OCI-LY7 (cell line): Measurements from ENCODE around the gene NAV2. TPM values are rescaled to one million over a fixed set of nuclear protein-coding genes. Genes with fewer than 3 reads are reported as not detected.

Source experiments
- BruUV-seq: library from RNA; stranded (reverse); fragments of 400-500 nt; replicated peaks from 2 replicates; lab custom pipeline; 2021; lab: Mats Ljungman, UMichigan
- CTCF ChIA-PET: fragments of 300-600 bp; sonication (Branson Sonifier 250); formaldehyde crosslinking; loops from one replicate; lab custom pipeline; 2022; ENCODE audit warnings: antibody characterized with exemption; ENCODE audit not compliant: unreplicated experiment; lab: Charles Lee
- POLR2A ChIA-PET: fragments of 300-600 bp; sonication (Branson Sonifier 250); formaldehyde crosslinking; loops from one replicate; lab custom pipeline; 2022; ENCODE audit warnings: antibody characterized with exemption; lab: Charles Lee
- DNase-seq: peaks from one replicate; pipeline ENCODE4 v3.0.0-alpha.2; 2015; ENCODE audit warnings: low spot score
- H2AFZ ChIP-seq: fragments of 200-600 bp; sonication (generic), shearing (Covaris generic); 2 replicates; pipeline ENCODE4 v1.6.1; 2014; ENCODE audit warnings: mild to moderate bottlenecking, antibody characterized with exemption, low read length, moderate library complexity
- H3K27ac ChIP-seq: fragments of 200-600 bp; sonication (generic); 2 replicates; pipeline ENCODE4 v1.5.1; 2014; ENCODE audit warnings: mixed run types, low read depth, mild to moderate bottlenecking, moderate library complexity, low read length, inconsistent platforms; ENCODE audit not compliant: poor library complexity, severe bottlenecking
- H3K36me3 ChIP-seq: fragments of 200-600 bp; sonication (generic); 2 replicates; pipeline ENCODE4 v1.6.1; 2014; ENCODE audit warnings: mild to moderate bottlenecking, antibody characterized with exemption, low read length, moderate library complexity, mixed read lengths; ENCODE audit not compliant: insufficient read depth
- H3K4me1 ChIP-seq: fragments of 200-600 bp; sonication (generic); 2 replicates; pipeline ENCODE4 v1.5.1; 2014; ENCODE audit warnings: mild to moderate bottlenecking, low read length; ENCODE audit not compliant: insufficient read depth, poor library complexity, severe bottlenecking
- H3K4me2 ChIP-seq: fragments of 200-600 bp; sonication (generic); 2 replicates; pipeline ENCODE4 v1.6.1; 2014; ENCODE audit warnings: mild to moderate bottlenecking, low read length
- H3K4me3 ChIP-seq: fragments of 200-600 bp; sonication (generic); 2 replicates; pipeline ENCODE4 v1.5.1; 2014; ENCODE audit warnings: mild to moderate bottlenecking, low read depth, low read length; ENCODE audit not compliant: poor library complexity, severe bottlenecking
- H3K79me2 ChIP-seq: fragments of 200-600 bp; sonication (generic); 2 replicates; pipeline ENCODE4 v1.6.1; 2016; ENCODE audit warnings: low read depth, mild to moderate bottlenecking, low read length, moderate library complexity, mixed read lengths; ENCODE audit not compliant: insufficient read depth
- H3K9me2 ChIP-seq: fragments of 200-600 bp; sonication (generic); 2 replicates; pipeline ENCODE4 v1.6.1; 2016; ENCODE audit warnings: mild to moderate bottlenecking, low read length, mixed read lengths; ENCODE audit not compliant: insufficient read depth
- H3K9me3 ChIP-seq: fragments of 200-600 bp; sonication (generic); 2 replicates; pipeline ENCODE4 v1.6.1; 2014; ENCODE audit warnings: mild to moderate bottlenecking, mixed run types, low read length, mixed read lengths
- H4K20me1 ChIP-seq: fragments of 200-600 bp; sonication (generic); 2 replicates; pipeline ENCODE4 v1.6.1; 2014; ENCODE audit warnings: mild to moderate bottlenecking, antibody characterized with exemption, low read length, moderate library complexity, mixed read lengths; ENCODE audit not compliant: insufficient read depth
- CTCF ChIP-seq: fragments of 200-600 bp; sonication (generic); conservative IDR thresholded peaks from 2 replicates; pipeline ENCODE4 v1.5.1; 2014; ENCODE audit warnings: mild to moderate bottlenecking, antibody characterized with exemption, low read length, moderate library complexity, mixed read lengths
- EZH2phosphoT487 ChIP-seq: fragments of 200-600 bp; sonication (generic); IDR thresholded peaks from 2 replicates; pipeline ENCODE4 v1.6.1; 2018; ENCODE audit warnings: low read depth, borderline replicate concordance, mild to moderate bottlenecking, mixed run types, antibody characterized with exemption, low read length, moderate library complexity, mixed read lengths
- intact Hi-C: fragments of 100-400 bp; cut with micrococcal nuclease; formaldehyde crosslinking; loops from one replicate; pipeline ENCODE4 v1.10.0; 2022; ENCODE audit not compliant: unreplicated experiment
- total RNA-seq, 2 experiments: library from RNA; depleted of rRNA in 1 of 2; stranded (reverse); fragments of >200 nt in 1 of 2; shearing (Covaris generic) in 1 of 2; gene quantifications; 2 replicates each; pipeline ENCODE4 v1.2.3, GENCODE V29; 2014 to 2022

NAV2 gene
- total RNA-seq, 2 experiments from 2014 or later, result 0.06 to 0.68 TPM

GRCh38 chr11:19889531-19889930, 176.9 kb downstream of the NAV2 start:
- no peaks in the 10 kb centered on the region for H4K20me1 ChIP-seq
- H3K4me2 ChIP-seq, result no peak overlapping the region
- TF ChIP-seq EZH2phosphoT487 (no peak), CTCF (no peak)
- no peak overlapping the region for H3K4me3 ChIP-seq
- H3K9me3 ChIP-seq, result no peaks in the 10 kb centered on the region
- DNase-seq, result no peak
- BruUV-seq, result no TSS peak
- no peaks in the 10 kb centered on the region for H3K36me3 ChIP-seq
- ChIA-PET CTCF (interaction anchor here (0.6 kb wide), 1 partner anchor 1816 kb away, joined by 3 read pairs; no protein-coding TSS in a partner anchor), POLR2A (no interaction called here)
- no peaks in the 10 kb centered on the region for H3K9me2 ChIP-seq
- H3K4me1 ChIP-seq, result no peaks in the 10 kb centered on the region
- H3K27ac ChIP-seq, result no peak overlapping the region
- no peaks in the 10 kb centered on the region for H3K79me2 ChIP-seq
- no peak overlapping the region for H2AFZ ChIP-seq
- intact Hi-C loops, result no loop called here

GRCh38 chr11:19890308-19890707, 177.7 kb downstream of the NAV2 start:
- no peaks in the 10 kb centered on the region for H3K9me3 ChIP-seq
- no peak overlapping the region for H3K4me2 ChIP-seq
- no TSS peak for BruUV-seq
- H3K9me2 ChIP-seq, result no peaks in the 10 kb centered on the region
- H2AFZ ChIP-seq, result no peak overlapping the region
- no peak overlapping the region for H3K27ac ChIP-seq
- CTCF ChIA-PET, result no interaction called here
- intact Hi-C loops, result no loop called here
- POLR2A ChIA-PET, result interaction anchor here (1.0 kb wide), 1 partner anchor 10 kb away, joined by 5 read pairs; no protein-coding TSS in a partner anchor
- no peak for TF ChIP-seq CTCF
- TF ChIP-seq EZH2phosphoT487, result no peak
- no peak for DNase-seq
- no peaks in the 10 kb centered on the region for H3K36me3 ChIP-seq
- H3K4me1 ChIP-seq, result no peaks in the 10 kb centered on the region
- H3K79me2 ChIP-seq, result no peaks in the 10 kb centered on the region
- no peaks in the 10 kb centered on the region for H4K20me1 ChIP-seq
- no peak overlapping the region for H3K4me3 ChIP-seq

- Histone ChIP-seq H3K9me2 (no peaks in the 10 kb centered on the region), H3K27ac (no peak overlapping the region), H3K9me3 (no peaks in the 10 kb centered on the region), H3K36me3 (no peaks in the 10 kb centered on the region), H3K4me1 (no peaks in the 10 kb centered on the region), H3K79me2 (no peaks in the 10 kb centered on the region), H2AFZ (no peak overlapping the region), H3K4me2 (no peak overlapping the region), H4K20me1 (no peaks in the 10 kb centered on the region), H3K4me3 (no peak overlapping the region)
- intact Hi-C loops, result no loop called here
- BruUV-seq, result no TSS peak
- DNase-seq, result no peak
- TF ChIP-seq EZH2phosphoT487, result no peak
- no peak for TF ChIP-seq CTCF
- ChIA-PET CTCF (no interaction called here), POLR2A (interaction anchor here (1.0 kb wide), 1 partner anchor 9 kb away, joined by 5 read pairs; no protein-coding TSS in a partner anchor)
Observed at GRCh38 chr11:19891022-19891421, 178.4 kb downstream of the NAV2 start.
